ENCODE measurements around the gene MCRS1. TPM values are rescaled to one million over a fixed set of nuclear protein-coding genes. Genes with fewer than 3 reads are reported as not detected.
"Not testable (repeated sequence)": the region's sequence is repeated elsewhere in the genome, so short reads cannot be mapped to it uniquely, and the experiment has no call there.

MCRS1 gene
- total RNA-seq, 1 donor from 2014 or later: 65.6 TPM

DNA sequence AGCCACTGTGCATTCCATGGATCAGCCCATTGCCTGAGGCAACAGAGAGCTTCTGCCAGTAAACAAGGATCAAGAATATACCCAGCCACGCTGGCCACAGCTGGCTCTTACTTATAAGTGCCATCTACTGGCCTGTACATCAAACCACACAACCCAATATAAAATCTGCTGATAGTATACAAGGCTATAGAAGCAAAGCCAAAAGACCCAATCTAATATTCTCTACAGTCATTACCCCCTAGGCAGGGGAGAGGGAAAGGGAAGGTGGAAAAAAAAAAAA lies 41.9 kb upstream of the MCRS1 start:
- Mint-ChIP-seq H3K4me3 (no peak overlapping the region), H3K36me3 (peaks cover 15% of the 10 kb centered on the region), H3K9me3 (peaks cover 17% of the 10 kb centered on the region), H3K27ac (no peak overlapping the region), H3K27me3 (ENCODE audit: low read depth) (no peaks in the 10 kb centered on the region), H3K4me1 (peaks cover 8% of the 10 kb centered on the region)
- no peak for DNase-seq (ENCODE audit: low spot score in 2 of 2, unreplicated experiment in 2 of 2)
- TF ChIP-seq, protein P1, sequence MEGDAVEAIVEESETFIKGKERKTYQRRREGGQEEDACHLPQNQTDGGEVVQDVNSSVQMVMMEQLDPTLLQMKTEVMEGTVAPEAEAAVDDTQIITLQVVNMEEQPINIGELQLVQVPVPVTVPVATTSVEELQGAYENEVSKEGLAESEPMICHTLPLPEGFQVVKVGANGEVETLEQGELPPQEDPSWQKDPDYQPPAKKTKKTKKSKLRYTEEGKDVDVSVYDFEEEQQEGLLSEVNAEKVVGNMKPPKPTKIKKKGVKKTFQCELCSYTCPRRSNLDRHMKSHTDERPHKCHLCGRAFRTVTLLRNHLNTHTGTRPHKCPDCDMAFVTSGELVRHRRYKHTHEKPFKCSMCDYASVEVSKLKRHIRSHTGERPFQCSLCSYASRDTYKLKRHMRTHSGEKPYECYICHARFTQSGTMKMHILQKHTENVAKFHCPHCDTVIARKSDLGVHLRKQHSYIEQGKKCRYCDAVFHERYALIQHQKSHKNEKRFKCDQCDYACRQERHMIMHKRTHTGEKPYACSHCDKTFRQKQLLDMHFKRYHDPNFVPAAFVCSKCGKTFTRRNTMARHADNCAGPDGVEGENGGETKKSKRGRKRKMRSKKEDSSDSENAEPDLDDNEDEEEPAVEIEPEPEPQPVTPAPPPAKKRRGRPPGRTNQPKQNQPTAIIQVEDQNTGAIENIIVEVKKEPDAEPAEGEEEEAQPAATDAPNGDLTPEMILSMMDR (IDR thresholded peaks at IDR 0.05; ENCODE audit: unreplicated experiment): no peak

GRCh38 chr12:49609059-49609874 lies 41.3 kb upstream of the MCRS1 start:
- peaks cover 15% of the 10 kb centered on the region for H3K36me3 Mint-ChIP-seq
- no peak overlapping the region for H3K4me3 Mint-ChIP-seq
- no peaks in the 10 kb centered on the region for H3K27me3 Mint-ChIP-seq (ENCODE audit: low read depth)
- peaks cover 8% of the 10 kb centered on the region for H3K4me1 Mint-ChIP-seq
- H3K9me3 Mint-ChIP-seq: peaks cover 14% of the 10 kb centered on the region
- TF ChIP-seq, protein P1 (IDR thresholded peaks at IDR 0.05; ENCODE audit: unreplicated experiment): no peak
- no peak overlapping the region for H3K27ac Mint-ChIP-seq
- DNase-seq (ENCODE audit: low spot score in 2 of 2, unreplicated experiment in 2 of 2): no peak

DNA sequence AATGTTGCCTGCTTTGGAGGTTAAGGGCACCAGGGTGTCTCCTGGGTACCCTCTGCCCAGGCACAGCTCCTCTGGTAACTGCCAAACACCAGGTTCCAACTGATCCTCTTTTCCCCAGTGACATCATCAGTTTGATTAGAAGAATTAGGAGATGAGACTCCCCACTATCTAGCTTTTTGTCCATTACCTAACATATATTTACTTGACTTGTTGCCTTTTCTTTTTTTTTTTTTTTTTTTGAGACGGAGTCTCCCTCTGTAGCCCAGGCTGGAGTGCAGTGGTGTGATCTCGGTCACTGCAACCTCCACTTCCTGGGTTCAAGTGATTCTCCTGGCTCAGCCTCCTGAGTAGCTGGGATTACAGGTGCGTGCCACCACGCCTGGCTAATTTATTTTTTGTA lies 37.6 kb upstream of the MCRS1 start, which contains the start of gene FAM186B:
TSS of gene FAM186B (minus strand) at position 101 of the 400 bp plus-strand sequence. CDS start 162 bp downstream, outside the sequence.
- not testable (repeated sequence) for H3K9me3 Mint-ChIP-seq; DNase-seq (ENCODE audit: low spot score in 2 of 2, unreplicated experiment in 2 of 2); H3K4me1 Mint-ChIP-seq; H3K4me3 Mint-ChIP-seq; H3K27me3 Mint-ChIP-seq (ENCODE audit: low read depth)
- Mint-ChIP-seq H3K36me3 (peaks cover 11% of the 10 kb centered on the region), H3K27ac (peak within 1 kb of the TSS; percentile 50)

- H3K4me3 Mint-ChIP-seq: no peak overlapping the region
- H3K27ac Mint-ChIP-seq: peak overlapping the region; percentile 50
- peaks cover 8% of the 10 kb centered on the region for H3K4me1 Mint-ChIP-seq
- DNase-seq (ENCODE audit: low spot score in 2 of 2, unreplicated experiment in 2 of 2): no peak
- H3K9me3 Mint-ChIP-seq: peaks cover 2% of the 10 kb centered on the region
- TF ChIP-seq, protein P1 (IDR thresholded peaks at IDR 0.05; ENCODE audit: unreplicated experiment): no peak
- H3K27me3 Mint-ChIP-seq (ENCODE audit: low read depth): no peaks in the 10 kb centered on the region
- H3K36me3 Mint-ChIP-seq: peaks cover 10% of the 10 kb centered on the region
These were observed 36.9 kb upstream of the MCRS1 start for GRCh38 chr12:49604856-49605255.

- TF ChIP-seq, protein P1 (IDR thresholded peaks at IDR 0.05; ENCODE audit: unreplicated experiment): no peak
- Mint-ChIP-seq H3K27me3 (ENCODE audit: low read depth) (no peaks in the 10 kb centered on the region), H3K4me3 (no peak overlapping the region), H3K4me1 (peaks cover 8% of the 10 kb centered on the region), H3K9me3 (no peaks in the 10 kb centered on the region), H3K27ac (no peak overlapping the region), H3K36me3 (peaks cover 8% of the 10 kb centered on the region)
- no peak for DNase-seq (ENCODE audit: low spot score in 2 of 2, unreplicated experiment in 2 of 2)
These were observed 35.8 kb upstream of the MCRS1 start for GRCh38 chr12:49603721-49604120.

DNA sequence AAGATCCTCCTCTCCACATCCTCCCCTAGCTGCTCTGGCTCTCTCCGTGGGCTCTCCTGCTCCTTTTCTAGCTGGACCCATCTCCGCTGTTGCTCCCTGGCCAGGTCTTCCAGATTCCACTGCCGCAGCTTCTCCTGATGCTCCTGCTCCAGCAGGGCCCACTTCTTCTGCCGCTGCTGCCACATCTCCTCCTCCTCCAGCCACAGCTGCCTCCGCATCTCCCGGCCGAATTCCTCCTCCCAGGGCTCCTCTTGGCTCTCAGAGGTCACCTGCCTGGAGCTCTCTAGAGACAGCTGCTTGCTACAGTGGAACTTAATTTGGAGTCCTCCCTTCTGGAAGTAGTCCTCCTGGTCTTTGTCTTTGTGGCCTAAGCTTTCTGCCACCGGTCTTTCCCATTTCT lies 32.0 kb upstream of the MCRS1 start:
- Mint-ChIP-seq H3K27ac (no peak overlapping the region), H3K4me1 (peaks cover 2% of the 10 kb centered on the region), H3K4me3 (no peak overlapping the region), H3K9me3 (no peaks in the 10 kb centered on the region), H3K36me3 (peaks cover 4% of the 10 kb centered on the region), H3K27me3 (ENCODE audit: low read depth) (no peaks in the 10 kb centered on the region)
- no peak for DNase-seq (ENCODE audit: low spot score in 2 of 2, unreplicated experiment in 2 of 2)
- TF ChIP-seq, protein P1 (IDR thresholded peaks at IDR 0.05; ENCODE audit: unreplicated experiment): no peak

Measured in mesothelial cell of epicardium (in vitro differentiated cells).